Measurements from ENCODE around the gene FBXL7. TPM values are rescaled to one million over a fixed set of nuclear protein-coding genes. Genes with fewer than 3 reads are reported as not detected.

Gene FBXL7
- total RNA-seq, 2 donors from 2014 or later, result 21.1 to 31.7 TPM

DNA sequence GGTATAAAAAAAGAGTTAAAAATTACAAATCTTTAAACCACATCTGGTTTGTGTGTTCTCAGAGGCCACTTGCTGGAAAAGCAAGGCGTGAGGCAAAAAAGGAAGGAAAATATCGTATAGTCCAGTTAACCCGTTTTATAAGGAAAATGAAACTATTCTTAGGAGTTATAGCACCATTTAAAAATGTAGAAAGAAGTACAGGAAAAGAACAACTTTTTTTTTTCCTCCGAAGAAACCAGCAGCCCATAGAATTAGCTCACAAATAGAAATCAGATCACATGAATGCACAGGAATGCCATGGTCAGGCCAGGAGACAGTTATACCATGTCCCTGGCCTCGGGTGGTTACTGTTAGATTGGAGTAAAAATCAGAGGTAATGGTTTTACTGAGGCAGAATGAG is 241.6 kb downstream of the FBXL7 start:
- H3K27me3 ChIP-seq (replicated peaks; ENCODE audit: insufficient read depth), result no peaks in the 10 kb centered on the region
- TF ChIP-seq, protein P1, sequence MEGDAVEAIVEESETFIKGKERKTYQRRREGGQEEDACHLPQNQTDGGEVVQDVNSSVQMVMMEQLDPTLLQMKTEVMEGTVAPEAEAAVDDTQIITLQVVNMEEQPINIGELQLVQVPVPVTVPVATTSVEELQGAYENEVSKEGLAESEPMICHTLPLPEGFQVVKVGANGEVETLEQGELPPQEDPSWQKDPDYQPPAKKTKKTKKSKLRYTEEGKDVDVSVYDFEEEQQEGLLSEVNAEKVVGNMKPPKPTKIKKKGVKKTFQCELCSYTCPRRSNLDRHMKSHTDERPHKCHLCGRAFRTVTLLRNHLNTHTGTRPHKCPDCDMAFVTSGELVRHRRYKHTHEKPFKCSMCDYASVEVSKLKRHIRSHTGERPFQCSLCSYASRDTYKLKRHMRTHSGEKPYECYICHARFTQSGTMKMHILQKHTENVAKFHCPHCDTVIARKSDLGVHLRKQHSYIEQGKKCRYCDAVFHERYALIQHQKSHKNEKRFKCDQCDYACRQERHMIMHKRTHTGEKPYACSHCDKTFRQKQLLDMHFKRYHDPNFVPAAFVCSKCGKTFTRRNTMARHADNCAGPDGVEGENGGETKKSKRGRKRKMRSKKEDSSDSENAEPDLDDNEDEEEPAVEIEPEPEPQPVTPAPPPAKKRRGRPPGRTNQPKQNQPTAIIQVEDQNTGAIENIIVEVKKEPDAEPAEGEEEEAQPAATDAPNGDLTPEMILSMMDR (IDR thresholded peaks at IDR 0.05), result no peak
- ATAC-seq (ENCODE audit: insufficient number of reproducible peaks, low FRiP score, low read depth), result no peak

DNA sequence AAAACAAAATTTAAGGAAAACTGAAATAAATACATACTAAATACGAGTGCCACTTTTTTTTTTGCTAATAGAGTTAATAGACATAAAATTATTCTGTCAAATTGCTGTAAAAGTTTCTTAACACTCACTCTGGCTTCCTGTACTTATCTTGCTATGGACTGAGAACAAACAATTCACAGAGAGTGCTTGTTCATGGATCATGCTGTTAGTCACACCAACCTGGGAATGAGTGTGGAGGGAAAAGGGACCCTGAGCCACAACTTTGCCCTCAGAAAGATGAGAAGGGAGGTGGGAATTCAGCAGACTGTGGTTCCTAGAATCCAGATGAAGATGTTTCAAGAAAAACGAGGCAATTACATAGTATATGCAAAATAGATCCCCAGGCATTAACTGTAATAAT is 246.9 kb downstream of the FBXL7 start:
- no peak overlapping the region for H3K4me3 ChIP-seq
- H3K27me3 ChIP-seq (replicated peaks; ENCODE audit: insufficient read depth), result no peaks in the 10 kb centered on the region
- peaks cover 0 to 12% of the 10 kb centered on the region in 2 donors for H3K4me1 ChIP-seq (ENCODE audit: control insufficient read depth in 1 of 2, low read depth in 2 of 2)
- H3K27ac ChIP-seq, result no peak overlapping the region
- DNase-seq (ENCODE audit: low spot score), result no peak
- no peaks in the 10 kb centered on the region for H3K36me3 ChIP-seq
- H3K9me3 ChIP-seq, result no peaks in the 10 kb centered on the region
- ATAC-seq (ENCODE audit: insufficient number of reproducible peaks, low FRiP score, low read depth), result no peak
- TF ChIP-seq, protein P1 (IDR thresholded peaks at IDR 0.05), result no peak

More for the DNA sequence above, 241.6 kb downstream of the FBXL7 start:
- Histone ChIP-seq H3K4me3 (peak overlapping the region; percentile 52), H3K9me3 (no peaks in the 10 kb centered on the region), H3K36me3 (no peaks in the 10 kb centered on the region), H3K27ac (peak overlapping the region in 1 of 2 donors; percentile 45), H3K4me1 (ENCODE audit: control insufficient read depth in 1 of 2, low read depth in 2 of 2) (peaks cover 22 to 41% of the 10 kb centered on the region in 2 donors)
- DNase-seq (ENCODE audit: low spot score), result no peak

DNA sequence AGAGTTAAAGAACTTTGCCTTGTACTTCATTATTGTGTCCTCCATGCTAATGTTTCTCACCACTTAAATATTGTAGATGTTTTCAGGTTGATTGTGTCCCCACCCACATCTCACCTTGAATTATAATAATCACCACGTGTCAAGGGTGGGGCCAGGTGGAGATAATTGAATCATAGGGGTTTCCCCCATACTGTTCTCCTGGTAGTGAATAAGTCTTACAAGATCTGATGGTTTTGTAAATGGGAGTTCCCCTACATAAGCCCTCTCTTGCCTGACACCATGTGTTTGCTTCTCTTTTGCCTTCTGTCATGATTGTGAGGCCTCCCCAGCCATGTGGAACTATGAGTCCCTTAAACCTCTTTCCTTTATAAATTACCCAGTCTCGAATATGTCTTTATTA is 248.3 kb downstream of the FBXL7 start:
- ATAC-seq (ENCODE audit: insufficient number of reproducible peaks, low FRiP score, low read depth), result no peak
- peaks cover 0 to 14% of the 10 kb centered on the region in 2 donors for H3K4me1 ChIP-seq (ENCODE audit: control insufficient read depth in 1 of 2, low read depth in 2 of 2)
- TF ChIP-seq, protein P1 (IDR thresholded peaks at IDR 0.05), result no peak
- no peaks in the 10 kb centered on the region for H3K27me3 ChIP-seq (replicated peaks; ENCODE audit: insufficient read depth)
- H3K36me3 ChIP-seq, result no peaks in the 10 kb centered on the region
- no peak overlapping the region for H3K4me3 ChIP-seq
- no peak overlapping the region for H3K27ac ChIP-seq
- H3K9me3 ChIP-seq, result no peaks in the 10 kb centered on the region
- DNase-seq (ENCODE audit: low spot score), result no peak

DNA sequence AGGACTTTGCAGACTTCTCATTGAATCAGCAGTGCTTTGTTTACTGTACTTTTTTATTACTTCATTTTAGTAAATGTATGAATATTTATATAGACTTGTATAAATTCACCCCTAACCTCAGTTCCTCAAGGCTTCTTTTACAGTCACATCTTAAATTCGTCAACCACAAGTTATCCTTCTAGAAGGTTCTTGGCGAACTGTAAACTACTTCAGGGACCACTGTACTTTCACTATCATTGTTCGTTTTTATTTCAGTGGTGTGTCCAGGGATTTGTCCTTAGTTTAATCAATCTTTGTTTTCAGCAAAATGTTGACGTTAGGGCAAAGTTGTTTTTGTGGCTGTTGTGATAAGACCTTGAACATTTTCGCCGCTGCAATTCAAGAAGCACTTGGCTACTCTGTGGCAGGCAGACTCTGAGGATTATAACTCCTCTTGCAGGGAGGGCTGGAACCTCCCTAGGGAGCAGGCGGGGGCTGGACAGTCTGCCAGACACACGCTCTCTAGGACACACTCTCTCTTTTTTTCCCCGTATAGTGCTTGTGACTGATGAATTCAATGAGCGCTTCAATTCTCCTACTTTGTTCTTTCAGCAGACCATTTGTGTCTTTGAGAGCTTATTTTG is 252.8 kb downstream of the FBXL7 start:
- Histone ChIP-seq H3K4me1 (ENCODE audit: control insufficient read depth in 1 of 2, low read depth in 2 of 2) (peaks cover 0 to 17% of the 10 kb centered on the region in 2 donors), H3K36me3 (no peaks in the 10 kb centered on the region), H3K27me3 (replicated peaks; ENCODE audit: insufficient read depth) (no peaks in the 10 kb centered on the region), H3K4me3 (peak overlapping the region; percentile 55), H3K9me3 (no peaks in the 10 kb centered on the region), H3K27ac (no peak overlapping the region)
- TF ChIP-seq, protein P1 (IDR thresholded peaks at IDR 0.05), result no peak
- DNase-seq (ENCODE audit: low spot score), result no peak
- no peak for ATAC-seq (ENCODE audit: insufficient number of reproducible peaks, low FRiP score, low read depth)

DNA sequence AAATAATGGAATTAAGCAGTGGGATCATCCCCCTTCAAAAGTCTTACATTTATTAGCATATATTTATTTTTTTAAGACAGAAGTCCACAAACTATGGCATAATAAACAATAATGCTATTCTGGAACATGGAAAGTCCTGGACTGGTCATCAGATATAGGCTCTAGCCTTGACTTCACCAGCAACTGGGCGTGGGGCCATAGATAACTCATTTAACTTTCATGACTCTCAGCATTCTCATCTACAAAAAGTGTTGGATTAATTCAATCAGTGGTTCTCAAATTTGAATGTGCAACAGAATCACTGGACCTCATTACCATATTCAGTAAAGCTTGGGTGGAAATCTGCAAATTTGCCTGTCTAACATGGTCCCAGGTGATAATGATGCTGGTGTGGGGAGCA is 253.8 kb downstream of the FBXL7 start:
- Histone ChIP-seq H3K27me3 (replicated peaks; ENCODE audit: insufficient read depth) (no peaks in the 10 kb centered on the region), H3K36me3 (no peaks in the 10 kb centered on the region), H3K4me1 (ENCODE audit: control insufficient read depth in 1 of 2, low read depth in 2 of 2) (peaks cover 0 to 17% of the 10 kb centered on the region in 2 donors), H3K27ac (no peak overlapping the region), H3K9me3 (no peaks in the 10 kb centered on the region), H3K4me3 (no peak overlapping the region)
- no peak for DNase-seq (ENCODE audit: low spot score)
- no peak for ATAC-seq (ENCODE audit: insufficient number of reproducible peaks, low FRiP score, low read depth)
- TF ChIP-seq, protein P1 (IDR thresholded peaks at IDR 0.05), result no peak

Measured in thoracic aorta (tissue), 2 donors.